ENCODE data around the gene GGA1.
A peak's percentile ranks its signal among the peaks of the same experiment; 100 is the strongest.
"Not testable (repeated sequence)": the region's sequence is repeated elsewhere in the genome, so short reads cannot be mapped to it uniquely, and the experiment has no call there.

Gene GGA1

GRCh38 chr22:37571258-37571991, 37.2 kb upstream of the GGA1 start:
- no peak for DNase-seq

DNA sequence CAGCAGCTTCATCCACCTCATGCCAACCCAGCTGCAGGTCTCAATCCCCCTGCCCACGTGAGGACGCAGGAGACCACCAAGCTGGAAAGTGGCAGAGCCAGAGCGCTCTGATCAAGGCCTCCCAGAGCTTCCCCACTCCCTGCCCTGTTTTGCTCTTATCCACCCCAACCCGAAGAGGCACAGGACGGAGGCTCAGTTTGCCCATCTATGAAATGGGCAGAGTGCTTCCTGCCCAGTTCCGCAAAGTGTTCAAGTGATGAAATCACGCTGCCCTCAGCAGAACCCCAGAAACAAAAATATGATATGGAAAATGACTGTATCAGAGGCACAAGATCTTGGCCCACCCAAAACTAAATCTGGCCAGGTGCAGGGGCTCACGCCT, 36.7 kb upstream of the GGA1 start:
- DNase-seq, result no peak

GRCh38 chr22:37575490-37576003, 33.1 kb upstream of the GGA1 start:
- DNase-seq, result no peak

DNA sequence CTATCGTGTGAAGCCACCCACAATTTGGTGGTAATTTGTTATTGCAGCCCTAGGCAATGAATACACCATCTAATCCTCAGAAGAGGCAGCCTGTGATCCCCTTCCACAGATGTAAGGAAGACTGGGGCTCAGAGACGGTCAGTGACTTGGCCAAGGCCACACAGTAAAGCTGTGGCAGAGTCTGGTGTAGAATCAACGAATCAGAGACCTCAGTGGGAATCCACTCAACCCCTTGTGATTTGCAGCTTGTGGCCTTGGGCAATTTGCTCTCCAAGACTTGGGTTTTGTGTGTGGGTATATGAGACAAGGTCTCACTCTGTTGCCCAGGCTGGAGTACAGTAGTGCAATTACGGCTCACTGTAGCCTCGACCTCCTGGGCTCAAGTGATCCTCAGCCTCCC, 30.6 kb upstream of the GGA1 start:
- no peak for DNase-seq

DNA sequence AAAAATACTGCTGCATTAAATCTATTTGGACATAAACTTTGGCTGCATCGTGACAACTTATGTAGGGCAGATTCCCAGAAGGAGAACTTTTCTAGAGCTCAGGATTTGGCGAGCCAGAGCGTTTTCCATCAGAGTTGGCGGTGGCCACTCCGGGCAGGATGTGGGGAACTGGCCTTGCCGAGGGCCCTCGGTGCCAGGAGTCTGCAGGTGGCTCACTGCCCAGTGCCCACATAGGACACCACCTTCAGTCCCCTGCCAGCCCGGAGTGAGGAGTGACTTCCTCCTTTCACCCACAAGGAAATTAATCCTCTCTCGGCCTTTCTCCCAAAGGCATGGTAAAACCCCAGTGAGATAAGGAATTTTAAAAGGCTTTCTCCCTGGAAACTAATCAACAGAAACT, 27.1 kb upstream of the GGA1 start:
- no peak for DNase-seq

- no peak for DNase-seq
Observed at GRCh38 chr22:37582526-37582925, 26.1 kb upstream of the GGA1 start.

- DNase-seq, result no peak
Observed at GRCh38 chr22:37588546-37589215, 20.0 kb upstream of the GGA1 start.

DNA sequence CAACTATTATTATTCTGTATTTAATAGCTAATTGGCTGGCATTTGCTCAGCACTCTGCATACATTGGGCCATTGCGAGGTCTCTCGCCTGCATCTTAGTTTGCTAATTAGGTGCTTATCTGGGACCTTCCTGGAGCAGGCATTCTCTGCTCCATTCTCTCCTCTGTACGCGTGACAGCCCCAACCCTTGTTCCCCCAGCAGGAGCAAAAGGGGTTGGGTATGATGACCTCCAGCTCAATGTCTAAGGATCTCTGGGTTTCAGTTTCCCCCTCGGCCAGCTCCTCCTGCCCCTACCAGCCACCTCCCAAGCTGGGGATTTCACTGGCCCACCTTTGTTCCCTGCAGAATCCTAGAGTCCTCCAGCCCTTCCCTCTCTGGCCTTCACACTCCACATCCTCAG, 19.0 kb upstream of the GGA1 start:
- no peak for DNase-seq

GRCh38 chr22:37591081-37591480, 17.6 kb upstream of the GGA1 start:
- not testable (repeated sequence) for DNase-seq

DNA sequence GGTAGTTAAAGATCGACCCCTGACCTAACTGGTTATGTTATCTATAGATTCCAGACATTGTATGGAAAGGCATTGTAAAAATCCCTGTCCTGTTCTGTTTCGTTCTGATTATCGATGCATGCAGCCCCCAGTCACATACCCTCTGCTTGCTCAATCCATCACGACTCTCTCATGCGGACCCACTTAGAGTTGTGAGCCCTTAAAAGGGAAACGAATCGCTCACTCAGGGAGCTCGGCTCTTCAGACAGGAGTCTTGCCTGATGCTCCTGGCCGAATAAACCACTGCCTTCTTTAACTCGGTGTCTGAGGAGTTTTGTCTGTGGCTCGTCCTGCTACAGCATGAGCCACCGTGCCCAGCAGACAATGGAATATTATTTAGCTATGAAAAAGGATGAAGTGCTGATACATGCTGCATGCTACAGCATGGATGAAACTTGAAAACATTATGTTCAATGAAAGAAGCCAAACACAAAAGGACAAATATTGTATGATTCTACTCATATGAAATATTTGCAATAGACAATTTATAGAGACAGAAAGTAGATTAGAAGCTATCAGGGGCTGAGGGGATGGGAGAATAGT, 16.7 kb upstream of the GGA1 start:
- DNase-seq, result no peak

DNA sequence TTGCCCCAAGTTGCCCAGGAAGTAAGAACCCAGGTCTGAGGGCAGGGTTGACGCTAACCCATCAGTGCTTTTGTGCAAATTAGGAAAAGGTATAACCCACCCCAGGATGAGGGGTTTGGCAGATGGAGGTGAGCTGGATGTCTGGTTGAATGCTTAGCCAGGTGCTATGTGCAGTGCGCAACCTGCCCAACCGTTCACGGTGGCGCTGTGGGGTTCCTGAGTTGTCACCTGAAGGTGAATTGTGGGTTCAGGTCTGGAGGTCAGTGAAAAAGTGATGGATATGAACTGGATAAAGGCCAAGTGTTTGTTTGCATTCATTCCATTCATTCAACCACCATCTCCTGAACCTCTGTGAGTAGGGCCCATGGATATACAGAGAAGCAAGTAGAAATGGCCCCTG, 14.4 kb upstream of the GGA1 start:
- DNase-seq, result no peak

GRCh38 chr22:37599153-37599552, 9.5 kb upstream of the GGA1 start:
- DNase-seq, result no peak

DNA sequence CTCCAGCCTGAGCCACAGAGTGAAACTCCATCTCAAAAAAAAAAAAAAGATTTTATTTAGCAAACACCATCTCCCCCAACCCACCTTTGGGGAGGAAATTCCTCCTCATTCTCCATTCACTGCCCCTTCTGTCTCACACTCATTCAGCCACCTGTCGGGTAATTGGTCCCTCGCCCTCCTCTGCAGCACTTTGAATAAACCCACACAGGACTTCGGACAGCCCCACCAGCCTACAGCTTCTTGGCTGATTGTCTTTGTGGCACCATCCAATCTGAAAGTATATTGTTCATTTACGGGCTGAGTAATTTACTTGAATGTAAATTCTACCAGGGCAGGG, 7.5 kb upstream of the GGA1 start:
- no peak for DNase-seq

DNA sequence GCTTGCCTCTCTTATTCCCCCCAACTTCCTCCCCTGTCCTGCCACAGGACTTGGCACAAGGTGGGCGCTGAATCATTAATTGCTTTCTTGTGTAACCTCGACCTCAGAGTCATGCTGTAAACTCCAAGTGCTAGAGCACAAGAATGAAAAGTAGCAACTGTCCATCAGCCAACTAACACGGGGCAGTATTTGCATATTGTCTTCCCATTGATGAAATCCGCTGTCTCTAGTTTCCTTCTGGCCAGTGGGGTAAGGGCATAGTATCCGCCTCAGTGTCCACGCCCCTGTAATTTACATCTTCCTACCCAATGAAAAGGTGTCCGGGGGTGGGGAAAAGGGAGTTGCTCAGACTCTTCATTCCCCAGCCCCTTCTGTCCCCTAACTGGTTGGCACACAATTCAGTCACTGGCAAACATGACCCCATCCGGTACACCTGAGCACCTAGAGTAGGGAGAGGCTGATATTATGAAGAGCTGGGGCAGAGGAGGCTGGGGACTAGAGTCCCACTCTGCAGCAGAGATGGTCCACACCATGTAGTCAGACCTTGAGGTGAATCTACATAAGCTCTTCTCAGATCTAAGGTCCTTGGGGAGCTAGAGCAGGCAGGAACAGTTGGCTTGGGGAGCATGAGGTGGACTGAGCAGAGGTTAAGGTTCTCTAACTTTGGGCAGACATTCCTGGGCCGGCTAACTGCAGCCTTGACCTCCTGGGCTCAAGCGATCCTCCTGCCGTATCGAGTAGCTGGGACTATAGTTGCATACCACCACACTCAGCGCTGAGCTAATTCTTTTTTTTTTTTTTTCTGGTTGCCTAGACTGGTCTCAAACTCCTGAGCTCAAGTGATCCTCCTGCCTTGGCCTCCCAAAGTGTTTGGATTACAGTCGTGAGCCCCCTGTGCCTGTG, 6.8 kb upstream of the GGA1 start:
- DNase-seq, result no peak

DNA sequence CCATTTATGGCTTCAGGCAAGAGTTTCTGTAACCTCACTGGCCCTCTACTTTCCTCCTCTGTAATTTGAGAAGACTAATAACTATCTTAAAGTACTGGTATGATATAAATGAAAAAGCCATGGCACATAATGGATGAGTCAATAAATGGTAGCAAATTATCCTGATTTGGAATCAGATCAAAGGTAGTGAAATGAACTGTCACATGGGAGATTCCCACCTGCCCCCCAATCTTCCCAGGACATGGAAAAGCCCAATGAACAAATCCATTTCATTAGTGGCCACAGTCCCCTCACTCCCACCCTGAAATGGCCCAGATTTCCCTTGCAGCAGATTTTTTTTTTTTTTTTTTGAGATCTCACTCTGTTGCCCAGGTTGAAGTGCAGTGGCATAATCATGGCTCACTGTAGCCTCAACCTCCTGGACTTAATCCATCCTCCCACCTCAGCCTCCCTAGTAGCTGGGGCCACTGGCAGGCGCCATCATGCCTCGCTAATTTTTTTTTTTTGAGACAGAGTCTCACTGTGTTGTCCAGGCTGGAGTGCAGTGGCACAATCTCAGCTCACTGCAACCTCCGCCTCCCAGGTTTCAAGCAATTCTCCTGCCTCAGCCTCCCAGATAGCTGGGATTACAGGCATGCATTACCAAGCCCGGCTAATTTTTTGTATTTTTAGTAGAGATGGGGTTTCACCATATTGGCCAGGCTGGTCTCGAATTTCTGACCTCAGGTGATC, 5.9 kb upstream of the GGA1 start:
- not testable (repeated sequence) for DNase-seq

DNA sequence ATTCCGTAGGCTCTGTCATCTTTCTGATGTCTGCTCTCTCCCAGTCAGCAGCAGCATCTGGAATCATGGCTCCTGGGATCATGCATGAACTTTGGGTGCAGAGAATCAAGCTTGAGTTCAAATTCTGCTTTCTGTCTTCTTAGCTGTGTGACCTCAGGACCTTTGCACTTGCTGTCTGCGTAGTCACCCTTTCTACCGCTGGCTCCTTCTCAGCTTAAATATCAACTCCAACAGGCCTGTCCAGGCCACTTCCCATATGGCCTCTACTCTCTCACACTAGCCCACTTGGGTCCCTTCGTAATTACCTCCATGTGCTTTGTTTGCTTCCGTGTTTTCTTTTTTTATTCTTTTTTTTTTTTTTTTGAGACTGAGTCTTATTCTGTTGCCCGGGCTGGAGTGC, 4.6 kb upstream of the GGA1 start:
- no peak for DNase-seq

DNA sequence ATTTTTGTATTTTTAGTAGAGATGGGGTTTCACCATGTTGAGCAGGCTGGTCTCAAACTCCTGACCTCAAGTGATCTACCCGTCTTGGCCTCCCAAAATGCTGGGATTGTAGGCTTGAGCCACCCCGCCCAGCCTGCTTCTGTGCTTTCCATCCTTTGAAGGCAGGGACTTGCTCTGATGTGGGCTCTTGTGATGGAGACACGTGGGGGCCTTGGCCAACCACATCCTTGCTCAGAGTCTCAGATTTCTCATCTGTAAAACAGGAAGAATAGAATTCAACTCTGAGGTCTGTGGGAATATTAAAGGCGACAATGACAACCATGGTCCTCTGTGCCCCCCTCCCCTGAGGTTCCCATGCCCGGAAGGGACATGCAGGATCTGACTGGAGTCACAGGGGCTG, 3.8 kb upstream of the GGA1 start:
- DNase-seq, result peak; percentile 47

GRCh38 chr22:37607010-37607934, 1.4 kb upstream of the GGA1 start:
- DNase-seq, result peak; percentile 88

- no peak for DNase-seq
Observed at GRCh38 chr22:37607935-37608476, 628 bp upstream of the GGA1 start.

DNA sequence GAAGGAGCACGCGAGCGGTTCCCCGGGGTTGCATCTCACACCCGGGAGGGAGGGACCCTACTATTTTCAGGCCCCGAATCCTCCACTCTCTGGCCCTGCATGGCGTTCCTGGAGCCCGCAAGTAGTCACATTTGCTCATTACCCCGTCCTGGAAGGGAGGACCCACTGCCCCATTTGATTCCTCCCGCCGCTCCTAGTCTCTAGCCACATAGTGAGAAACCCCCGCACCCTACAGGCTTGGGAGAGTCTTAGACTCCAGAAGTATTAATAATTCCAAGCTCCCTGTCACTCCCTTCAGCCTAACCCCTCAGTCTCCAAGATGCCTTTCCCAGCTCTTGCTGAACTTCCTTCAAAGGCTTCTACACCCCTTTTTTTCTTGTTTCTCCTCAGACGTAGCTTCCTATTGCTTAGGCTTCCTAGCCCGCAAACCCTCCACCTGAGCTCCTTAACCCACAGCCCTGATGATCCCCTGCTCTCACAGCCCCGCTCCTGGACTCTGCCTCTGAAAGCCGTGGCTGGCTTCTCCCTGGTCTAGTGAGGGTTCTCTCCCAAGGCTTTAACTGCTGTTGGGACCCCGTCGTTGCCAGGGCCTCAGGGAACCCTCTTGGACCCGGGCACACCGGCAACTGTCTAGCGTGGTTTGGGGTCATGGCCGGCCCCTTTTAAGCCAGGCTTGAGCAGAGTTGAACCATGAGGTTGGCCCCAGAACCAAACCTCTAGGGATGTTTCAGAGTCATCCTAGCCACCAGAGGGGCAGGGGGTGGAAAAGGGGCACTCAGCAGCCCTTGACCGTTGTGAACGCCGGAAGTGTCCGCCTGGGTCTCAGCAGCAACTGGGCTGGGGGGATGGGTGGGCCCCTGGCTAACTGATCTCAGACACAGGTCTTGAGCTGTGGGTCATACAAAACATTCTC, 862 bp downstream of the GGA1 start:
- DNase-seq, result no peak
